ENCODE data around the gene HTT.

The HTT gene

DNA sequence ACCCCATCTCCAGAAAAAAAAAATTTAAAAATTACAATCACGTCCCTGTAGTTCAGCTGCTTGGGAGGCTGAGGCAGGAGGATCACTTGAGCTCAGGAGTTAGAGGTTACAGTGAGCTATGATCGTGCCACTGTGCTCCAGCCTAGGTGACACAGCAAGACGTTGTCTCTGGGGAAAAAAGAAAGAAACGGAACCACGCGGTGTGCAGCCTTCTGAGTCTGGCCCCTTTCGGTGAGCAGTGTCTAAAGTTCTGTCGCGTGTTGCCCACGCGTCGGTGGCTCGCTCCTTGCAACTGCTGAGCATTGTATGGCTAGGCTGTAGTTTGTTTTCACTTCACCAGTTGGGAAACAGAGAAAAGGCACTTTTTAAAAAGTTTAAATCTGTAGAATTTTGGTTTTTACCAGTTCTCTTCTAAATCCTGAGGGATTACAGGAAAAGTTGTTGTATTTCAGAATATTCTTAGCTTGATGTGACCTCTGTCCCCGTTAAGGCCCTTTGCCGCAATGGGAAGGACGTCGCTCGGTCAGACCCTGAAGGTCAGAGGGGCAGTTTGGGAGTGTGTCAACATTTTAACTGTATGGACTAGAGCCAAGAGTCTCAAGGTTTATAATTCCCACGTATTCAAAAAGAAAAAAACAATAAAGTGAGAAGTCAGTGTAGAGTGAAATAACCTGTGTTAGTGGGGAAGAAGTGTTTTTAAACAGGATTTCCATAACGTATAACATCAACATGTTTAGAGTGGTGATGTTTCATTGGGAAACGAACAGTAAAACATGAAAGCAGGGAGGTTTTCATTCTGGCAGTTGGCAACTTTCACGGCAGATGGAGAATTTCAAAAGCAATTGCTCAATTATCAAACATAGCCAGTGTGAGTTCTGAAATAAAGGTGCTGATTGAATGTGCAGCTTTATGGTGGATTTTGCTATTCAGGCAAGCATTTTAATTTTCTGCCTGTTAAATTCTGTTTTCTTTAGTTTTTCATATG is 128.6 kb downstream of the HTT start:
- peaks cover 44% of the 10 kb centered on the region for H3K36me3 ChIP-seq (replicated peaks)
- in situ Hi-C loops (cut with MboI; ENCODE audit: low sequenced_read_pairs), result no loop called here
- no peaks in the 10 kb centered on the region for H3K27me3 ChIP-seq (ENCODE audit: low read depth)
- no peak for DNase-seq (ENCODE audit: low spot score in 2 of 2)
- no peaks in the 10 kb centered on the region for H3K4me1 ChIP-seq
- no peak overlapping the region for H3K4me3 ChIP-seq
- H3K9me3 ChIP-seq, result no peaks in the 10 kb centered on the region

- DNase-seq (ENCODE audit: low spot score in 2 of 2), result no peak
- Histone ChIP-seq H3K4me1 (no peaks in the 10 kb centered on the region), H3K9me3 (no peaks in the 10 kb centered on the region), H3K4me3 (no peak overlapping the region), H3K36me3 (replicated peaks) (peaks cover 51% of the 10 kb centered on the region), H3K27me3 (ENCODE audit: low read depth) (no peaks in the 10 kb centered on the region)
- in situ Hi-C loops (cut with MboI; ENCODE audit: low sequenced_read_pairs), result no loop called here
Observed at GRCh38 chr4:3203971-3204431, 129.5 kb downstream of the HTT start.

GRCh38 chr4:3205995-3206394 is 131.5 kb downstream of the HTT start:
- Histone ChIP-seq H3K27me3 (ENCODE audit: low read depth) (no peaks in the 10 kb centered on the region), H3K4me1 (no peaks in the 10 kb centered on the region), H3K9me3 (no peaks in the 10 kb centered on the region), H3K4me3 (no peak overlapping the region), H3K36me3 (replicated peaks) (peaks cover 53% of the 10 kb centered on the region)
- DNase-seq (ENCODE audit: low spot score in 2 of 2), result no peak
- in situ Hi-C loops (cut with MboI; ENCODE audit: low sequenced_read_pairs), result no loop called here

- no peaks in the 10 kb centered on the region for H3K27me3 ChIP-seq (ENCODE audit: low read depth)
- H3K9me3 ChIP-seq, result no peaks in the 10 kb centered on the region
- H3K4me3 ChIP-seq, result no peak overlapping the region
- H3K4me1 ChIP-seq, result no peaks in the 10 kb centered on the region
- peaks cover 58% of the 10 kb centered on the region for H3K36me3 ChIP-seq (replicated peaks)
- no peak for DNase-seq (ENCODE audit: low spot score in 2 of 2)
- in situ Hi-C loops (cut with MboI; ENCODE audit: low sequenced_read_pairs), result no loop called here
Observed at GRCh38 chr4:3206439-3207100, 132.1 kb downstream of the HTT start.

- H3K4me3 ChIP-seq, result no peak overlapping the region
- no peaks in the 10 kb centered on the region for H3K4me1 ChIP-seq
- H3K27me3 ChIP-seq (ENCODE audit: low read depth), result no peaks in the 10 kb centered on the region
- no peaks in the 10 kb centered on the region for H3K9me3 ChIP-seq
- H3K36me3 ChIP-seq (replicated peaks), result peaks cover 62% of the 10 kb centered on the region
- DNase-seq (ENCODE audit: low spot score in 2 of 2), result no peak
- in situ Hi-C loops (cut with MboI; ENCODE audit: low sequenced_read_pairs), result no loop called here
Observed at GRCh38 chr4:3207531-3208037, 133.1 kb downstream of the HTT start.

DNA sequence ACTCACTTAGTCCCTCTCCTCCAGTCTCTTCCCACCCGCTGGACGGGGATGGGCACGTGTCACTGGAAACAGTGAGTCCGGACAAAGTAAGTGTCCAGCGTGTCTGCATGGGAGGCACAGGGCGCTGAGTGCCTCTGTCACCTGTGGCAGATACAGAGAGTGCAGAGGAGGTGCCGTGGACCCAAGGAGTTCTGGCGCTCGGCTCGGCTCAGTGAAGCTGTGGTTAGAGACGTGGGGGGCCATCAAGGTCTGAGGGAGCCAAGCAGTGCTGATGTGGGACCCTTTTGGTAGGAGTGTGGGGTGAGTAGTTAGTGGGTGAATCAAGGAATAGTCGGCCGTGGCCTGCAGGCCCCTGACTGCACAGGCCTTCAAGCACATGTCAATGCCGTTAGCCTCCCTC is 134.3 kb downstream of the HTT start:
- Histone ChIP-seq H3K9me3 (no peaks in the 10 kb centered on the region), H3K4me1 (no peaks in the 10 kb centered on the region), H3K4me3 (no peak overlapping the region), H3K36me3 (replicated peaks) (peaks cover 66% of the 10 kb centered on the region), H3K27me3 (ENCODE audit: low read depth) (no peaks in the 10 kb centered on the region)
- in situ Hi-C loops (cut with MboI; ENCODE audit: low sequenced_read_pairs), result no loop called here
- no peak for DNase-seq (ENCODE audit: low spot score in 2 of 2)

GRCh38 chr4:3209551-3210325 is 135.3 kb downstream of the HTT start:
- no peak for DNase-seq (ENCODE audit: low spot score in 2 of 2)
- H3K9me3 ChIP-seq, result no peaks in the 10 kb centered on the region
- no peaks in the 10 kb centered on the region for H3K27me3 ChIP-seq (ENCODE audit: low read depth)
- in situ Hi-C loops (cut with MboI; ENCODE audit: low sequenced_read_pairs), result no loop called here
- no peak overlapping the region for H3K4me3 ChIP-seq
- peaks cover 71% of the 10 kb centered on the region for H3K36me3 ChIP-seq (replicated peaks)
- H3K4me1 ChIP-seq, result no peaks in the 10 kb centered on the region

- Histone ChIP-seq H3K4me3 (no peak overlapping the region), H3K36me3 (replicated peaks) (peaks cover 78% of the 10 kb centered on the region), H3K4me1 (no peaks in the 10 kb centered on the region), H3K9me3 (no peaks in the 10 kb centered on the region), H3K27me3 (ENCODE audit: low read depth) (no peaks in the 10 kb centered on the region)
- no peak for DNase-seq (ENCODE audit: low spot score in 2 of 2)
- in situ Hi-C loops (cut with MboI; ENCODE audit: low sequenced_read_pairs), result no loop called here
Observed at GRCh38 chr4:3210467-3210866, 136.0 kb downstream of the HTT start.

DNA sequence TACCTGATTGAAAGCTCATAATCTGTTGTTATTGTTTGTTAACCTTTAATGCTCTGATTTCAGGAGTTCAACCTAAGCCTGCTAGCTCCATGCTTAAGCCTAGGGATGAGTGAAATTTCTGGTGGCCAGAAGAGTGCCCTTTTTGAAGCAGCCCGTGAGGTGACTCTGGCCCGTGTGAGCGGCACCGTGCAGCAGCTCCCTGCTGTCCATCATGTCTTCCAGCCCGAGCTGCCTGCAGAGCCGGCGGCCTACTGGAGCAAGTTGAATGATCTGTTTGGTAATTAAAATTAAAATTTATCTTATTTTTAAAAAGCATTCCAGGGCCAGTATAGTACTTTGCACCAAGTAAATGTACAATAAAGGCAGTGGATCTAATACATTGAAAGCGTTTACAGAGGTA is 137.4 kb downstream of the HTT start:
- in situ Hi-C loops (cut with MboI; ENCODE audit: low sequenced_read_pairs), result no loop called here
- H3K4me1 ChIP-seq, result no peaks in the 10 kb centered on the region
- H3K36me3 ChIP-seq (replicated peaks), result peaks cover 82% of the 10 kb centered on the region
- no peaks in the 10 kb centered on the region for H3K27me3 ChIP-seq (ENCODE audit: low read depth)
- DNase-seq (ENCODE audit: low spot score in 2 of 2), result no peak
- no peaks in the 10 kb centered on the region for H3K9me3 ChIP-seq
- no peak overlapping the region for H3K4me3 ChIP-seq

DNA sequence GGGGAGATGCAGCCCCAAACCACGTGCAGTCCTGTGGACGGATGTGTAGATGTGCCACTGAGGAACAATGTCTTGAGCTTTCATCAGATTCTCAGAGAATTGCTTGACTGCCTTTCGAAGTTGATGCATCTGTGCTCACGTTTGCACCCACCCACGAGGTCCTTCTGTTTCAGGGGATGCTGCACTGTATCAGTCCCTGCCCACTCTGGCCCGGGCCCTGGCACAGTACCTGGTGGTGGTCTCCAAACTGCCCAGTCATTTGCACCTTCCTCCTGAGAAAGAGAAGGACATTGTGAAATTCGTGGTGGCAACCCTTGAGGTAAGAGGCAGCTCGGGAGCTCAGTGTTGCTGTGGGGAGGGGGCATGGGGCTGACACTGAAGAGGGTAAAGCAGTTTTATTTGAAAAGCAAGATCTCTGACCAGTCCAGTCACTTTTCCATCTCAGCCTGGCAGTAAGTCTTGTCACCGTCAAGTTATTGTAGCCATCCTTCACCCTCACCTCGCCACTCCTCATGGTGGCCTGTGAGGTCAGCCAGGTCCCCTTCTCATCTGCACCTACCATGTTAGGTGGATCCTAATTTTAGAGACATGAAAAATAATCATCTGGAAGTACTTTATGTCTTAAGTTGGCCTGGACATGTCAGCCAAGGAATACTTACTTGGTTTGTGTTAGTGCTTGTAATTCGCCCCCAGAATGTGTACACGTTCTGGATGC is 138.1 kb downstream of the HTT start:
- no peak overlapping the region for H3K4me3 ChIP-seq
- H3K27me3 ChIP-seq (ENCODE audit: low read depth), result no peaks in the 10 kb centered on the region
- no peaks in the 10 kb centered on the region for H3K4me1 ChIP-seq
- in situ Hi-C loops (cut with MboI; ENCODE audit: low sequenced_read_pairs), result no loop called here
- no peak for DNase-seq (ENCODE audit: low spot score in 2 of 2)
- no peaks in the 10 kb centered on the region for H3K9me3 ChIP-seq
- H3K36me3 ChIP-seq (replicated peaks), result peaks cover 80% of the 10 kb centered on the region

GRCh38 chr4:3213106-3213425 is 138.6 kb downstream of the HTT start:
- H3K9me3 ChIP-seq, result no peaks in the 10 kb centered on the region
- H3K4me1 ChIP-seq, result no peaks in the 10 kb centered on the region
- no peak for DNase-seq (ENCODE audit: low spot score in 2 of 2)
- no peak overlapping the region for H3K4me3 ChIP-seq
- in situ Hi-C loops (cut with MboI; ENCODE audit: low sequenced_read_pairs), result no loop called here
- H3K36me3 ChIP-seq (replicated peaks), result peaks cover 80% of the 10 kb centered on the region
- no peaks in the 10 kb centered on the region for H3K27me3 ChIP-seq (ENCODE audit: low read depth)

GRCh38 chr4:3213661-3214250 is 139.3 kb downstream of the HTT start:
- H3K27me3 ChIP-seq (ENCODE audit: low read depth), result no peaks in the 10 kb centered on the region
- no peaks in the 10 kb centered on the region for H3K4me1 ChIP-seq
- H3K36me3 ChIP-seq (replicated peaks), result peaks cover 78% of the 10 kb centered on the region
- no peak overlapping the region for H3K4me3 ChIP-seq
- H3K9me3 ChIP-seq, result no peaks in the 10 kb centered on the region
- in situ Hi-C loops (cut with MboI; ENCODE audit: low sequenced_read_pairs), result no loop called here
- DNase-seq (ENCODE audit: low spot score in 2 of 2), result no peak

- H3K9me3 ChIP-seq, result no peaks in the 10 kb centered on the region
- no peak for DNase-seq (ENCODE audit: low spot score in 2 of 2)
- no peaks in the 10 kb centered on the region for H3K27me3 ChIP-seq (ENCODE audit: low read depth)
- peaks cover 65% of the 10 kb centered on the region for H3K36me3 ChIP-seq (replicated peaks)
- in situ Hi-C loops (cut with MboI; ENCODE audit: low sequenced_read_pairs), result no loop called here
- H3K4me3 ChIP-seq, result no peak overlapping the region
- H3K4me1 ChIP-seq, result no peaks in the 10 kb centered on the region
Observed at GRCh38 chr4:3215256-3215655, 140.8 kb downstream of the HTT start.

Data from HAP-1 (cell line).